SK-N-DZ (cell line): ENCODE data around the gene GULP1.
"Not testable (repeated sequence)": the region's sequence is repeated elsewhere in the genome, so short reads cannot be mapped to it uniquely, and the experiment has no call there.

Source experiments
- DNase-seq: peaks from one replicate; pipeline ENCODE4 v3.0.0-alpha.2; 2015; ENCODE audit warnings: low spot score

Gene GULP1

GRCh38 chr2:188292348-188293239 lies 920 bp downstream of the GULP1 start:
- peak; percentile 86 for DNase-seq

DNA sequence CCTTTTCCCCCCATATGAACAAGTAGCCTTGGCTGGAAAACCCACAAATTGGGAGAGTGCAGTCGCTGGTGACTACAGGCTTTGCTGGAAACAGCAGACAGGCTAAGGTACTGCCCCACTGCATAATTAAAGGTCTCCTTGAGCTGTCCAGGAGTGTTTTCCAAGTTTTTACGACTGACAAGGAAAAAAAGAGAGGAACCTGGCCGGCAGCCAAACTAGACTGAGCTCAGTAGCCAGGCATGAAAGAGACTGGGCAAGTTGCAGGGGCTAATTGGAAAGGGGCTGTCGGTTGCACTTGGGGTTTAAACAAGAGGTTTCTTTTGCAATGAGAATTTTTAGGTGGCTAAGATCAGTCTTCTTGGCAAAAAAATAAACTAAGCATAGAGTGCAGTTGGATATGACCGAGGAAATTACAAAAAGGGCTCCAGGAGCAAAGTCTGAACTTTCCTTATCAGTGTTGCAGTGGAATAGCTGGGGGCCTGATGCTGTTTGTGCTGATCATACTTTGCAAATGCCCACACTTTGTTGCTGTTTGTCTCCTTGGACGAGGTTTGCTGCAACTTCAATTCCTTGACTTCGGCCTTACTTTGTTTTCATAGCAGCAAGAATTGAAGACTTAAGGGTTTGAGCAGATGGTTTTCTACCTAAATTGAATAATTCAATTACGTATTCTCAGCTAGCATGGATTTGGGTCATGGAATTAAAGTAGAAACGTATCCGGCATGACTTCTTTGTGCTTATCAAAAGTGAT lies 2.1 kb downstream of the GULP1 start:
- DNase-seq, result peak; percentile 73

- DNase-seq, result no peak
Observed at GRCh38 chr2:188294352-188294926, 2.8 kb downstream of the GULP1 start.

DNA sequence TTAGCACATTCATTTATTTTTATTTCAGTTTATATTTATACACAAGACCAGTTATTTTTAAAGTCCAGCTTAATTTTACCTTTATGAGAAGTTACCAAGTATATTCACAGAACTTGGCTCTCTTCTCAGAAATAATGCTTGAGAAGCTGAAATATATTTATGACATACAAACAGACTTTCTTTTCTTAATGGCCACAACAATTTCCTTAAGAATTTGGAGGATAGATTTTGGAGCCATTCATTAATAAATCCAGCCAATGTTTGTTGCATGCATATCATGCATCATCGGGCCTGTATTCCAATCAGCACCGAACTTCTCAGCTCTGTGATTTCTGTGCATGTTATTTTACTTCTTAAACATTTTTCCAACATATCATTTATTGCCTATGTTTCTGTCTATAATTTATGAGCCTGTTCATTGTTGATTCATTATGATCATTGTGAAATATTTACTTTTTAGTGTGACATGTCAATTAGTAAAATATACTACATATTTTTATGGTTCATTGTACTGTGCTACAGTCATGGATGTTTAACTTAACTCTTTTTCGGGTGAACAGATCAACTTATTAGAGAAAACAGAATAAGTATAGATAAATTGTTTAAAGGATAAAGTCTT lies 3.5 kb downstream of the GULP1 start:
- no peak for DNase-seq

- DNase-seq, result no peak
Observed at GRCh38 chr2:188297978-188298377, 6.3 kb downstream of the GULP1 start.

GRCh38 chr2:188298937-188299371 lies 7.3 kb downstream of the GULP1 start:
- not testable (repeated sequence) for DNase-seq

- no peak for DNase-seq
Observed at GRCh38 chr2:188303363-188304031, 11.8 kb downstream of the GULP1 start.

DNA sequence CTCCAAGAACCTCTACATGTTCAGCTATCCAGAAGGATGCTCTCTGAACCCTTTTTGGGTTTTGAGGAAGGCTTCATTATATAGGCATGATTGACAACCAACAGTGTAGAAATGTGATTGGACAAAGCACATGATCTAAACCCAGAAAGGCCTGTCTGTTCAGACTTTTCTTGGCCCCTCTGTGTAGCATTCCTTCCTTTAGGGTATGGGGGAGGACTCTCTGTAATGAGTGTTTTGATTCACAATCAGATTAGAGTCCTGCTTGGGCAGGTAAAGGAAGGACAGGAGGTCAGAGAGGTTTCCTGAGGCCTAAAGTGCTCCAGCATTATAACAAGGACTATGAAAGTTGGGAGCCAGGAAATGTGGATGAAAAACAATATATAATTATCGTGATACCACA lies 13.6 kb downstream of the GULP1 start:
- no peak for DNase-seq

DNA sequence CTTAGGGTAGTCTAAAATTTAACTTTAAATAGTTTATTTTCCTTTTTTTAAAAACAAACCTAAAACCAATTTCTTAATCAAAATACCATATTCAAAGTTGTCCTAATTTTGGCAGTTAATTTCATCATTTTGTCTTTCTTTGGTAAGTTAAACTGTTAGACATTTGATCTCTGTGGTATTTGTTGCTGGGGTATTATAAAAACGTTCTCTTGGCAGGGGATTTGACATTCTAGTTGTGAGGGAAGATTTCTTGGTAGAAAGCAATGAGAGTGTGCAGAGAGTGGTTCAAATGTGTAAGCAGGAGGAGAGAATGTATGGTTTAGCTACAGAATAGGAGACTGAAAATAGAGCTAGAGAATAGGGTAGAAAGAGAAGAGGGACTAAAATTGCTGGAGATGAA lies 14.6 kb downstream of the GULP1 start:
- DNase-seq, result no peak

DNA sequence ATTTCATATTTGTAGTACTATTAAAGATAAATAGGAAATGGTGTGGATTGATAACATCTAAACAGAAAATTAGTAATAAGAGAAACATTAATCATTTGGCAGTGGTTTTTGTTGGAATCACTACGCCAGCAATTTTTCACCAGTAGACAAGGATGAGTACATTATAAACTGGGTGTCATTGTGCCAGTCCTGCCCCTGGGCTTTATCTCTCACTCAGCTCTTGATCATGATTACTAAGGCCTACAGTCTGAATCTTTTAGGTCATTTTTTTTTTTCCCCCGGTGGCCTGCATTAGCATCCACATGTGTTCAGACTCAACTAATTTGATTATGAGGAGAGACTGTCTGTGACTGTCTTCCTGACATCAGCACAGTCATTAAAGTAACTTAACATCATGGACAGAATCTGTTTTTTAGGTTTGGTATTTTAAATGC lies 16.2 kb downstream of the GULP1 start:
- DNase-seq, result peak; percentile 78

DNA sequence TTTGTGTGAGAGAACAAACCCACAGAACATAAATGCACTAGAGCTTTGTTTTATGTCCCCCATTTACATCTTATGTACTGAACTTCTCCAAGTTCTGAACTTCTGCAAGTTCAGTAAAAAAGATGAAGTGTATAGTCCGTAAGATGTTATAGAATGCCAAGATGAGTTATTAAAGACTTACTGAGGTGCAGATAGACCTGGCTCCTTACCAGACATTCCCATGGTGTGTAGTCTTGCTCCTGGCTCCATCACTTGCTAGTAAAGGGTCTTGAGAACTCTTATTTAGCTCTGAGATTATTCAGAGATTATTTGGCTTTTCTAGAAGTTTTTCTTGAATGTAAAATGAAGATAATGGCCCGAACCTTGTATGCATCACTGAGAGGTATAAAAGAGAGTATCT lies 16.8 kb downstream of the GULP1 start:
- DNase-seq, result no peak

- DNase-seq, result no peak
Observed at GRCh38 chr2:188309364-188309763, 17.7 kb downstream of the GULP1 start.

- peak; percentile 44 for DNase-seq
Observed at GRCh38 chr2:188314314-188315054, 22.8 kb downstream of the GULP1 start.

GRCh38 chr2:188315750-188316149 lies 24.1 kb downstream of the GULP1 start:
- no peak for DNase-seq

- no peak for DNase-seq
Observed at GRCh38 chr2:188316342-188316741, 24.7 kb downstream of the GULP1 start.

GRCh38 chr2:188316791-188317423 lies 25.2 kb downstream of the GULP1 start:
- DNase-seq, result no peak

DNA sequence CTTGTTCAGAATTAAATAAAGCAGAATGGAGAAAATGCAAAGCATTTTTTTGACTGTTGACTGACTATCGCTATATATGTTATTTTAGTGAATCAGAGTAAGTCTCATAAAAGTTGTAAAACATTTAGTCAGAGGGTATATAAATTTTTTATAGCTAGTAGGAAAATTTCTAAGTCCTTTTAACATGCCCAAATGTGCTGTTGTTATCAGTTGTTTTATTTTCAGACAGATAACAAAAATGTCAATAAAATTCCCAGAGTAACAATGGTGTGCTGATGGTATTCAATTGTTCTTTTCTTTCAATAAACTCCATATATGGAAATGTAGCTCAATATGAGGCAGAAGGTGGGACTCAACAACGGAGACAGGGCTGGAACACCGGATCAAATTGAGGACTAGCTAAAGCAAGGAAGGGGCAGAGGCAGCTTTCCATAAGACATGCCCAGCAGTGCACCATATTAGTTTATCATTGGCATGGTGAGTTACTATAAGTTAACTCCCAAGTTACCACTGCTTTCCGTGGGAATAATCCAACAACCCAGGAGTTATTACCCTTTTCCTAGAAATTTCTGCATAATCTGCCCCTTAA lies 26.6 kb downstream of the GULP1 start:
- no peak for DNase-seq

- DNase-seq, result no peak
Observed at GRCh38 chr2:188319838-188320237, 28.2 kb downstream of the GULP1 start.

DNA sequence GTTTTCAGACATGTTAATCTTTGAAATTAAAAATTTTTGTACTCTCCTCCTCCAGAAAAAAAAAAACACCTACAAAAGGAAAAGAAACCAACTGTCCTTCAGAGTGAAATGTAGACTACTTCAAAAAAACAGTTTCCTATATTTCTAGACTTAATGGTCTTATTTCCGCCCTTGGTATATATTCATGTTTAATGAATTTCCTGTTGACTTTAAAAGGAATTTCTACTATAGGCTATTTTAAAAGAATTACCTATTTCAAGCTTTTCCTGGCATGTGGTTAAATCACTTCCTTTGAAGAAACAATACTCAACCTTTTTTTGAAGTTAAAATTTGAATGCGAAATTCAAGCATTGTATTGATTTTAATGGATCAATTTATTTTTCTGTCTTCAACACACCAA lies 29.2 kb downstream of the GULP1 start:
- no peak for DNase-seq
